ENCODE results near the gene ZNF837.

Gene ZNF837

GRCh38 chr19:58368561-58369360 is 12.1 kb downstream of the ZNF837 start:
- no peak for DNase-seq (ENCODE audit: low read depth)

- DNase-seq (ENCODE audit: low read depth): no peak
Observed at GRCh38 chr19:58367698-58368454, 13.0 kb downstream of the ZNF837 start.

GRCh38 chr19:58366585-58367430 is 14.0 kb downstream of the ZNF837 start:
- no peak for DNase-seq (ENCODE audit: low read depth)

- no peak for DNase-seq (ENCODE audit: low read depth)
Observed at GRCh38 chr19:58364146-58364545, 16.7 kb downstream of the ZNF837 start.

GRCh38 chr19:58362272-58362994 is 18.4 kb downstream of the ZNF837 start, which contains the start of gene ZNF497:
Gene ZNF497 (minus strand): TSS chr19:58362751. CDS start chr19:58357635, 5,116 bp downstream.
- DNase-seq (ENCODE audit: low read depth): peak; percentile 91

GRCh38 chr19:58361900-58362271 is 18.9 kb downstream of the ZNF837 start:
- no peak for DNase-seq (ENCODE audit: low read depth)

- DNase-seq (ENCODE audit: low read depth): no peak
Observed at GRCh38 chr19:58357481-58358145, 23.2 kb downstream of the ZNF837 start.

GRCh38 chr19:58356766-58357480 is 23.9 kb downstream of the ZNF837 start:
- DNase-seq (ENCODE audit: low read depth): peak; percentile 16

GRCh38 chr19:58355908-58356765 is 24.7 kb downstream of the ZNF837 start:
- peak; percentile 21 for DNase-seq (ENCODE audit: low read depth)

GRCh38 chr19:58355215-58355796 is 25.5 kb downstream of the ZNF837 start:
- no peak for DNase-seq (ENCODE audit: low read depth)

- DNase-seq (ENCODE audit: low read depth): no peak
Observed at GRCh38 chr19:58354478-58355030, 26.3 kb downstream of the ZNF837 start.

GRCh38 chr19:58353717-58354477 is 26.9 kb downstream of the ZNF837 start:
- no peak for DNase-seq (ENCODE audit: low read depth)

- DNase-seq (ENCODE audit: low read depth): no peak
Observed at GRCh38 chr19:58352760-58353671, 27.8 kb downstream of the ZNF837 start, which contains the start of gene A1BG. Gene A1BG (minus strand): TSS chr19:58353492. CDS start chr19:58353437, 55 bp downstream.

- DNase-seq (ENCODE audit: low read depth): no peak
Observed at GRCh38 chr19:58351990-58352755, 28.7 kb downstream of the ZNF837 start.

- DNase-seq (ENCODE audit: low read depth): no peak
Observed at GRCh38 chr19:58351558-58351878, 29.3 kb downstream of the ZNF837 start.
